Ovary (tissue), 9 donors: Measurements from ENCODE around the gene UPF2. TPM values are rescaled to one million over a fixed set of nuclear protein-coding genes. Genes with fewer than 3 reads are reported as not detected.
A peak's percentile ranks its signal among the peaks of the same experiment; 100 is the strongest.
"Not testable (repeated sequence)": the region's sequence is repeated elsewhere in the genome, so short reads cannot be mapped to it uniquely, and the experiment has no call there.

Source experiments
- DNase-seq, 5 donors: peaks; one replicate each; pipeline ENCODE4 v3.0.0-alpha.2; 2019 to 2020
- H3K27ac ChIP-seq, 2 donors: fragments of 200-600 bp; one replicate each; pipeline versions ENCODE4 v1.5.1 to v1.8.0; 2019 to 2022
- H3K27me3 ChIP-seq: fragments of 200-600 bp; one replicate; pipeline ENCODE4 v1.8.0; 2022
- H3K36me3 ChIP-seq: fragments of 200-600 bp; sonication (generic); one replicate; pipeline ENCODE4 v1.5.1; 2019
- H3K4me1 ChIP-seq: one replicate; pipeline ENCODE4 v1.8.1; 2013; ENCODE audit warnings: mild to moderate bottlenecking, moderate library complexity; ENCODE audit not compliant: insufficient read depth
- H3K4me3 ChIP-seq: fragments of 200-600 bp; sonication (generic); one replicate; pipeline ENCODE4 v1.5.1; 2017
- H3K9me3 ChIP-seq, 2 donors: fragments of 200-600 bp in 1 of 2; sonication (generic) in 1 of 2; one replicate each; pipeline versions ENCODE4 v1.5.1 to v1.8.1; 2013 to 2019; ENCODE audit warnings: mild to moderate bottlenecking in 1 of 2, moderate library complexity in 1 of 2
- CTCF ChIP-seq, 3 donors: fragments of 450-650 bp in 2 of 3; fragments of 200-600 bp in 1 of 3; IDR thresholded peaks; one replicate each; pipeline versions ENCODE4 v1.5.1 to v1.8.0; 2016 to 2022; ENCODE audit warnings: antibody characterized with exemption in 3 of 3, mild to moderate bottlenecking in 1 of 3
- EP300 ChIP-seq: sonication (generic); formaldehyde crosslinking; IDR thresholded peaks from one replicate; pipeline ENCODE4 v1.6.1; 2017; ENCODE audit warnings: antibody characterized with exemption
- POLR2A ChIP-seq: fragments of 450-650 bp; IDR thresholded peaks from one replicate; pipeline ENCODE4 v1.6.1; 2017; ENCODE audit warnings: antibody characterized with exemption, mild to moderate bottlenecking, moderate library complexity
- WGBS, 3 donors: extraction: QIAGEN DNeasy Blood & Tissue Kit in 1 of 3; methylation state at CpG; one replicate each; pipeline versions ENCODE4 v1.1.5 to v1.1.7; 2013 to 2017; 5-methylcytosine and 5-hydroxymethylcytosine counted together
- intact Hi-C, 4 donors: fragments of 100-400 bp; cut with DNase I; formaldehyde crosslinking; loops; one replicate each; pipeline versions ENCODE4 v1.11.0 to v1.15.1; 2022 to 2023
- polyA plus RNA-seq, 2 donors: library from polyadenylated mRNA; stranded (reverse); fragments of 200-250 nt in 1 of 2; fragments of 350-450 nt in 1 of 2; fragmentation: Illumina TruSeq in 1 of 2; extraction: RNeasy Lipid Tissue Mini Kit (QIAGEN cat#74804) in 1 of 2; gene quantifications; one replicate each; pipeline ENCODE4 v1.2.3, GENCODE V29; 2013 to 2014
- total RNA-seq, 7 donors: library from RNA; depleted of rRNA in 2 of 7; stranded (reverse); fragments of >200 nt in 2 of 7; fragmentation: NEBNext Ultra II Directional in 3 of 7; extraction: Animal tissue kit (Norgen Biotek cat#: 25700) in 3 of 7; gene quantifications; one replicate each; pipeline versions ENCODE4 v1.1.0 to v1.2.4, GENCODE V29; 2016 to 2023
- donor health status: DM: no; HTN: no; CAD: no; lungs with moderate emphysema.
- donor health status: DM: no; HTN: no; CAD: no.
- donor health status: Bipolar disorder and iron deficiency.
- donor health status: DM: yes; HTN: yes; CAD: no.
- donor health status: DM: no; HTN: no; CAD: no.
- donor health status: DM: yes; HTN: yes; CAD: no.

Gene UPF2
- total and polyA plus RNA-seq, 9 donors: 12.5 to 22.9 (median 19.6) TPM

DNA sequence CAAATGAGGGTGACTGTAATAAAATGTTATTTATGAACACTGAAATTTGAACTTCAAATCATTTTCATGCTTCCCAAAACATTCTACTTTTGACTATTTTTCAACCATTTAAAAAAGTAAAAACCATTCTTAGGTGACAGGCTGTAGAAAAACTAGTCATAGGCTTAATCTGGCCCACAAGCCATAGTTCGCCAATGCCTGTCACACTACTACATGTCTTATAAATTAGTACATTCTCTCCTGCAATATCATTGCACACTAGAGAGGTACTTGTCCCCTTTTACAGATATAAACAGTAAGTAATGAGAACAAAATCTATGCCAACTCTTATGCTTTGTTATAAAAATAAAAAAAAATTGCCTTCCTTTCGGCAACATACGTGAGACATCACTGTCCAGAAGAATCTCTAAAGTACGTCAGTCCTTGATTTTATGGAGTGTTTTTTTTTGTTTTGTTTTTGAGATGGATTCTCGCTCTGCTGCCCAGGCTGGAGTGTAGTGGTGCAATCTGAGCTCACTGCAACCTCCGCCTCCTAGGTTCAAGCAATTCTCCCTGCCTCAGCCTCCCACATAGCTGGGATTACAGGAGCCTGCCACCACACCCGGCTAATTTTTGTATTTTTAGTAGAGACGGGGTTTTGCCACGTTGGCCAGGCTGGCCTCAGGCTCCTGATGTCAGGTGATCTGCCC lies 23.2 kb downstream of the UPF2 start:
- Histone ChIP-seq H3K9me3 (no peaks in the 10 kb centered on the region), H3K36me3 (no peaks in the 10 kb centered on the region), H3K4me1 (peaks cover 2% of the 10 kb centered on the region), H3K4me3 (no peak overlapping the region), H3K27ac (peak overlapping the region in 1 of 2 donors; percentile 25), H3K27me3 (no peaks in the 10 kb centered on the region)
- 34 to 42% (median 41%) methylated on average over 9 of the region's 9 CpGs for WGBS, 3 donors
- intact Hi-C loops: no loop called here
- peak in 1 of 5 donors; percentile 29 for DNase-seq
- no peak for TF ChIP-seq EP300
- no peak for TF ChIP-seq POLR2A
- TF ChIP-seq CTCF (IDR thresholded peaks at IDR 0.05): no peak

DNA sequence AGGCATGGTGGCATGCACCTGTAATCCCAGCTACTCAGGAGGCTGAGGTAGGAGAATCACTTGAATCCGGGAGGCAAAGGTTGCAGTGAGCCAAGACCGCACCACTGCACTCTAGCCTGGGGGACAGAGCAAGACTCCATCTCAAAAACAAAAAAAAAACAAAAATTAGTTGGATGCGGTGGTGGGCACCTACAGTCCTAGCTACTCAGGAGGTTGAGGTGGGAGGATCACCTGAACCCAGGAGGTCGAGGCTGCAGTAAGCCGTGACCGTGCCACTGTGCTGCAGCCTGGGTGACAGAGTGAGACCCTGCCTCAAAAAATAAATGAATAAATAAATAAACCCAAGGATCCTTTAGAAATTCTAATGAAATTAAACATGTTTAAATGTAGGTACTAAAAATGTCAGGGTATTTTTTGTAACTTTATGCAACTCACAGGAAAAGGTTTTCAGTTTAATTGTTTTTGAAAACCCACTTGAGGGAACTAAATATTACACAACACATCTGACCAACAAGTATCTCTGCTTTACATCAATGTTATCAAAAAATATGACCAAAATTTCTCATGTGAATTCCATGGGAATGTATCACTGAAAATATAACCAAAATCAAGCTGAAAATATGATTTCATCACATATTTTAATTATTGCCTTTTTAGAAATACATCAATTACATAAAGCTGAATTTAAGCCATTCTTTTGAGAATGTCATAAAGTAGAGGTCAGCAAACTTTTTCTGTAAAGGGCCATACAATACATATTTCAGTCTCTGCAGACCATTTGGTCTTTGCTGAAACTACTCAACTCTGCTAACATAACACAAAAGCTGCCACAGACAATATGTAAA lies 23.9 kb downstream of the UPF2 start:
- no peaks in the 10 kb centered on the region for H3K27me3 ChIP-seq
- H3K9me3 ChIP-seq: no peaks in the 10 kb centered on the region
- no peak for DNase-seq
- TF ChIP-seq EP300 (no peak), POLR2A (no peak), CTCF (IDR thresholded peaks at IDR 0.05) (no peak)
- H3K36me3 ChIP-seq: no peaks in the 10 kb centered on the region
- no peak overlapping the region for H3K4me3 ChIP-seq
- WGBS, 3 donors: 85 to 94% (median 94%) methylated on average over 6 of the region's 6 CpGs
- peak overlapping the region in 1 of 2 donors; percentile 25 for H3K27ac ChIP-seq
- peaks cover 2% of the 10 kb centered on the region for H3K4me1 ChIP-seq
- intact Hi-C loops: no loop called here

- WGBS, 3 donors: 85 to 97% (median 96%) methylated on average over 1 of the region's 1 CpG
Measured at GRCh38 chr10:12013926-12014325, 28.7 kb downstream of the UPF2 start.

DNA sequence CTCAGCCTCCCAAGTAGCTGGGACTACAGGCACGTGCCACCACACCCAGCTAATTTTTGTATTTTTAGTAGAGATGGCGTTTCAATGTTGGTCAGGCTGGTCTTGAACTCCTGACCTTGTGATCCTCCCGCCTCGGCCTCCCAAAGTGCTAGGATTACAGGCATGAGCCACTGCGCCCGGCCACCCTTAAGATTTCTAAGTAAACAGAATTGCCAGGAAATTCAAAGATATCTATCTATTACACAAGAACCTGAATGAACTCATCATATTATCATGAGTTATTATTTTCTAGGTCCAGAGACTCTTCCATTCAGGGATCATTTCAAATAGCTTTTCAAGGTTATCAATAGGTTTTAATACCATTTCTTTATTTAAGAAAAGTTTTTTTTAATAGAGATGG lies 29.2 kb downstream of the UPF2 start:
- H3K4me1 ChIP-seq, H3K36me3 ChIP-seq, intact Hi-C loops, DNase-seq, H3K9me3 ChIP-seq, H3K27ac ChIP-seq, H3K4me3 ChIP-seq, H3K27me3 ChIP-seq: not testable (repeated sequence)
- 95 to 99% (median 98%) methylated on average over 6 of the region's 6 CpGs for WGBS, 3 donors

More at GRCh38 chr10:12013926-12014325, 28.7 kb downstream of the UPF2 start:
- H3K27ac ChIP-seq: no peak overlapping the region
- no peaks in the 10 kb centered on the region for H3K4me1 ChIP-seq
- TF ChIP-seq CTCF (IDR thresholded peaks at IDR 0.05) (no peak), EP300 (no peak), POLR2A (no peak)
- intact Hi-C loops: no loop called here
- no peak overlapping the region for H3K4me3 ChIP-seq
- H3K27me3 ChIP-seq: no peaks in the 10 kb centered on the region
- H3K36me3 ChIP-seq: no peaks in the 10 kb centered on the region
- no peaks in the 10 kb centered on the region for H3K9me3 ChIP-seq
- DNase-seq: no peak

- TF ChIP-seq EP300: no peak
- no peak for TF ChIP-seq CTCF (IDR thresholded peaks at IDR 0.05)
- no peak for TF ChIP-seq POLR2A
- Histone ChIP-seq H3K27me3 (no peaks in the 10 kb centered on the region), H3K4me1 (no peaks in the 10 kb centered on the region), H3K4me3 (no peak overlapping the region), H3K36me3 (no peaks in the 10 kb centered on the region), H3K27ac (no peak overlapping the region), H3K9me3 (no peaks in the 10 kb centered on the region)
- WGBS, 3 donors: 92 to 94% (median 92%) methylated on average over 4 of the region's 4 CpGs
- intact Hi-C loops: no loop called here
- DNase-seq: no peak
Measured at GRCh38 chr10:12010353-12010752, 32.3 kb downstream of the UPF2 start.

DNA sequence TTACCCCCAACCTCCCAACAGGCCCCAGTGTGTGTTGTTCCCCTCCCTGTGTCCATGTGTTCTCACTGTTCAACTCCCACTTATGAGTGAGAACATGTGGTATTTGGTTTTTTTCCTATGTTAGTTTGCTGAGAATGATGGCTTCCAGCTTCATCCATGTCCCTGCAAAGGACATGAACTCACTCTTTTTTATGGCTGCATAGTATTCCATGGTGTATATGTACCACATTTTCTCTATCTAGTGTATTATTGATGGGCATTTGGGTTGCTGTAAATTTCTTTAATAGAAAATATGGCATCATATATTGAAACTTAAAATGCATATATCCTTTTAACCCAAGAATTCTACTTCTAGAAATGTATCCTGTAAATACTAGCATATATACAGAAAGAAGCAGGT lies 33.8 kb downstream of the UPF2 start:
- H3K9me3 ChIP-seq, DNase-seq, H3K4me1 ChIP-seq, H3K27ac ChIP-seq, intact Hi-C loops, H3K36me3 ChIP-seq, H3K4me3 ChIP-seq, H3K27me3 ChIP-seq: not testable (repeated sequence)
